CD8-positive, alpha-beta memory T cell (primary cell): ENCODE measurements around the gene SYT17. TPM values are rescaled to one million over a fixed set of nuclear protein-coding genes. Genes with fewer than 3 reads are reported as not detected.

Source experiments
- CTCF ChIA-PET: fragments of 350-600 bp; sonication (Branson Sonifier 250); formaldehyde crosslinking; loops from one replicate; lab custom pipeline; 2021; ENCODE audit warnings: antibody characterized with exemption; lab: Charles Lee
- POLR2A ChIA-PET: fragments of 350-600 bp; sonication (Branson Sonifier 250); formaldehyde crosslinking; loops from one replicate; lab custom pipeline; 2021; ENCODE audit warnings: antibody characterized with exemption; lab: Charles Lee
- DNase-seq, 5 donors: peaks; one replicate each; pipeline versions ENCODE4 v3.0.0 to v3.0.0-alpha.2; 2020 to 2022; ENCODE audit warnings: mixed read lengths in 1 of 5
- H3K27ac ChIP-seq: one replicate; pipeline ENCODE4 v1.7.0; 2013; ENCODE audit warnings: low read depth, mild to moderate bottlenecking, low read length, moderate library complexity
- H3K27me3 ChIP-seq: 2 replicates; pipeline ENCODE4 v1.7.0; 2013; ENCODE audit warnings: low read length, mild to moderate bottlenecking; ENCODE audit not compliant: insufficient read depth, poor library complexity, severe bottlenecking
- H3K36me3 ChIP-seq: 2 replicates; pipeline ENCODE4 v1.7.0; 2013; ENCODE audit warnings: mild to moderate bottlenecking, low read length, moderate library complexity; ENCODE audit not compliant: insufficient read depth
- H3K4me1 ChIP-seq: 2 replicates; pipeline ENCODE4 v1.7.0; 2013; ENCODE audit warnings: mild to moderate bottlenecking, low read length, moderate library complexity; ENCODE audit not compliant: insufficient read depth
- H3K4me3 ChIP-seq: 2 replicates; pipeline ENCODE4 v1.7.0; 2013; ENCODE audit warnings: mild to moderate bottlenecking, low read length
- H3K9me3 ChIP-seq: 2 replicates; pipeline ENCODE4 v1.7.0; 2013; ENCODE audit warnings: mild to moderate bottlenecking, low read length
- H3K27ac Mint-ChIP-seq, 8 donors: one replicate each; pipeline ENCODE4 v1.8.0; 2020 to 2021; ENCODE audit warnings: mixed read lengths in 8 of 8, mild to moderate bottlenecking in 6 of 8, inconsistent platforms in 3 of 8, moderate library complexity in 3 of 8
- H3K27me3 Mint-ChIP-seq, 2 donors: one replicate each; pipeline ENCODE4 v1.8.0; 2020 to 2021; ENCODE audit warnings: mixed read lengths in 2 of 2, mild to moderate bottlenecking in 1 of 2, moderate library complexity in 1 of 2
- H3K36me3 Mint-ChIP-seq, 3 donors: one replicate each; pipeline ENCODE4 v1.8.0; 2020 to 2021; ENCODE audit warnings: mixed read lengths in 3 of 3, inconsistent platforms in 1 of 3, mild to moderate bottlenecking in 1 of 3
- H3K4me1 Mint-ChIP-seq, 3 donors: one replicate each; pipeline ENCODE4 v1.8.0; 2020 to 2021; ENCODE audit warnings: mixed read lengths in 3 of 3, inconsistent platforms in 1 of 3, mild to moderate bottlenecking in 1 of 3
- H3K4me3 Mint-ChIP-seq, 7 donors: one replicate each; pipeline ENCODE4 v1.8.0; 2020 to 2021; ENCODE audit warnings: mixed read lengths in 7 of 7, mild to moderate bottlenecking in 6 of 7, moderate library complexity in 4 of 7, inconsistent platforms in 2 of 7
- H3K9me3 Mint-ChIP-seq, 5 donors: one replicate each; pipeline ENCODE4 v1.8.0; 2020 to 2022; ENCODE audit warnings: mixed read lengths in 5 of 5, mild to moderate bottlenecking in 3 of 5, moderate library complexity in 2 of 5, inconsistent platforms in 1 of 5
- polyA plus RNA-seq: library from polyadenylated mRNA; unstranded; fragments of 300-500 nt; fragmentation: Illumina TruSeq; gene quantifications from one replicate; pipeline ENCODE4 v1.2.3, GENCODE V29; 2021
- total RNA-seq, 2 experiments: library from RNA; stranded (reverse); gene quantifications; one replicate each; pipeline ENCODE4 v1.2.3, GENCODE V29; 2021

The SYT17 gene
- total and polyA plus RNA-seq, 3 experiments from 2014 or later: not detected

- no peaks in the 10 kb centered on the region for H3K4me1 ChIP-seq
- no peaks in the 10 kb centered on the region for H3K4me1 Mint-ChIP-seq
- ChIA-PET CTCF (no interaction called here), POLR2A (no interaction called here)
- no peak overlapping the region for H3K27ac Mint-ChIP-seq
- H3K36me3 Mint-ChIP-seq: no peaks in the 10 kb centered on the region
- H3K27ac ChIP-seq: no peak overlapping the region
- no peak overlapping the region for H3K4me3 Mint-ChIP-seq
- no peaks in the 10 kb centered on the region for H3K27me3 ChIP-seq
- H3K36me3 ChIP-seq: no peaks in the 10 kb centered on the region
- no peak overlapping the region for H3K4me3 ChIP-seq
- no peaks in the 10 kb centered on the region for H3K9me3 ChIP-seq
- H3K27me3 Mint-ChIP-seq: peaks cover 2 to 3% of the 10 kb centered on the region in 2 donors
- no peak for DNase-seq
- peaks cover 5 to 11% (median 9%) of the 10 kb centered on the region in 5 donors for H3K9me3 Mint-ChIP-seq
Observed at GRCh38 chr16:19240494-19240893, 72.5 kb downstream of the SYT17 start.

DNA sequence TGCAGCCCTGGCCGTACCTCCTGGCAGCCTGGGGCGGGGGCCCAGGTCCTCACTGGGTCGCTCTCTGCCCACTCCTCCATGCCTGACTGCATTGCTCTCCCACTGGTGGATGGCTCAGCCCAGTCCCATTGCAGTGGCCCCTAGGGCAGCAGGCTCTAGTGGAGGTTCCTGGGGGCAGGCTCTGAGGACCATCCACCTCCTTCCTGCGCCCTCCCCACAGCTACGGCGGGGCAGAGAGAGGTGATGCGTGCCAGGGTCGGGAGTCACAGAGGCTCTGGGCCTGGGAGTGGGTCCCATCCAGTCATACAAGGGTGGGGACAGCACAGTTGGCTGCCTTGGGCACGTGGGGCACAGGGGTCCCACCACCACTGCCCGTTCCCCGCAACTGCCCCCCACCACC, 73.5 kb downstream of the SYT17 start:
- H3K4me3 Mint-ChIP-seq: no peak overlapping the region
- H3K27ac ChIP-seq: no peak overlapping the region
- no peaks in the 10 kb centered on the region for H3K27me3 ChIP-seq
- no peaks in the 10 kb centered on the region for H3K36me3 Mint-ChIP-seq
- no peak overlapping the region for H3K27ac Mint-ChIP-seq
- ChIA-PET CTCF (no interaction called here), POLR2A (no interaction called here)
- no peaks in the 10 kb centered on the region for H3K4me1 Mint-ChIP-seq
- H3K9me3 ChIP-seq: no peaks in the 10 kb centered on the region
- peaks cover 1 to 3% (median 3%) of the 10 kb centered on the region in 5 donors for H3K9me3 Mint-ChIP-seq
- H3K4me1 ChIP-seq: no peaks in the 10 kb centered on the region
- H3K36me3 ChIP-seq: no peaks in the 10 kb centered on the region
- H3K27me3 Mint-ChIP-seq: peaks cover 2 to 3% of the 10 kb centered on the region in 2 donors
- DNase-seq: no peak
- H3K4me3 ChIP-seq: no peak overlapping the region

DNA sequence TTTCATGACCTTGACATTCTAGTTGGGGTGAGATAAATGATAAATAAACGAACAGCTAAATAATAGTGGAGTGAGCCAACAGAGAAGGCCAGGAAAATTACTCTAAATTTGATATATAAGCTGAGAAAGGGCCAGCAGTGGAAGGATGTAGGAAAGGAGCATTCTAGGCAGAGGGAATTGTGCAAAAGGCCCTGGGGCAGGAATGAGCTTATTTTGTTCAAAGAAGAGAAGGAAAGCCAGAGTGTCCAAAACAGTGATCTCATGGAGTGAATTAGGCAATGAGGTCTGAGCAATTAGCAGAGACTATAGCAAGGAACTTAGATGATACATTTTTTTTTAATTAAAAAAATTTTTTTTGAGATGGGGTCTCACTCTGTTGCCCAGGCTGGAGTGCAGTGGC, 74.1 kb downstream of the SYT17 start:
- H3K36me3 Mint-ChIP-seq: no peaks in the 10 kb centered on the region
- Histone ChIP-seq H3K4me3 (no peak overlapping the region), H3K27ac (no peak overlapping the region), H3K9me3 (no peaks in the 10 kb centered on the region), H3K36me3 (no peaks in the 10 kb centered on the region), H3K27me3 (no peaks in the 10 kb centered on the region), H3K4me1 (no peaks in the 10 kb centered on the region)
- ChIA-PET POLR2A (no interaction called here), CTCF (no interaction called here)
- no peak overlapping the region for H3K27ac Mint-ChIP-seq
- no peaks in the 10 kb centered on the region for H3K4me1 Mint-ChIP-seq
- H3K9me3 Mint-ChIP-seq: peaks cover 0 to 3% (median 2%) of the 10 kb centered on the region in 5 donors
- peaks cover 3% of the 10 kb centered on the region in 2 donors for H3K27me3 Mint-ChIP-seq
- no peak overlapping the region for H3K4me3 Mint-ChIP-seq
- DNase-seq: no peak

DNA sequence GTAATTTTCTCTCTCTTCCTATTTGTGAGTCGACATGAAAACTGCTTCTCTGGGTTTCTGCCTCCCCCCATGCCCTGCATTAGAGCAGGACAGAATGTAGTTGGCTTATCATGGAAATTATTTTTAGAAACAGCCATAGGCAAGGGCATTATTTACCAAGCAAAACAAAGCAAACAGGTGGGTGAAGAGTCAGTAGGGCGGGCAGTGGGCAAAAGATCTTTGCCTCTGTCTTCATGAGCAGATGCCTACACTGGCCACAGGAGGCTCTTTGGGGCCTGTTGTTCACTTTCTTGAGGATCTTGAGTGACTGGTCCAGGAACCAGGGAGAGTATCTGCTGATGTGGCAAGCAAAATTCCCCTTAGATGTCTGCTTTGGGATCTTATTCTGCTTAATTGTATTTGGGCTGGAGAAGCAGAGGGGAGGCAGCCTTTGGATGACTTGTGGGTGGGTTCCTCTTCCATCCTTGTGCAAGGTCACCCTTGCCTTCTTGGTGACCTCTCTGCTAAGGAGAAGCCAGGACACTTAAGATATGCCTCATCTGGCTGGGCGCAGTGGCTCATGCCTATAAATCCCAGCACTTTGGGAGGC, 75.0 kb downstream of the SYT17 start:
- H3K36me3 Mint-ChIP-seq: no peaks in the 10 kb centered on the region
- Histone ChIP-seq H3K36me3 (no peaks in the 10 kb centered on the region), H3K27ac (no peak overlapping the region), H3K27me3 (no peaks in the 10 kb centered on the region), H3K4me3 (no peak overlapping the region), H3K9me3 (no peaks in the 10 kb centered on the region), H3K4me1 (no peaks in the 10 kb centered on the region)
- CTCF ChIA-PET: no interaction called here
- H3K9me3 Mint-ChIP-seq: peaks cover 0 to 3% (median 0%) of the 10 kb centered on the region in 5 donors
- peaks cover 3% of the 10 kb centered on the region in 2 donors for H3K27me3 Mint-ChIP-seq
- no peaks in the 10 kb centered on the region for H3K4me1 Mint-ChIP-seq
- POLR2A ChIA-PET: no interaction called here
- H3K4me3 Mint-ChIP-seq: no peak overlapping the region
- no peak for DNase-seq
- H3K27ac Mint-ChIP-seq: no peak overlapping the region

GRCh38 chr16:19245326-19245925, 77.4 kb downstream of the SYT17 start:
- no peaks in the 10 kb centered on the region for H3K9me3 ChIP-seq
- H3K27ac Mint-ChIP-seq: no peak overlapping the region
- H3K36me3 Mint-ChIP-seq: no peaks in the 10 kb centered on the region
- no peaks in the 10 kb centered on the region for H3K36me3 ChIP-seq
- peaks cover 3% of the 10 kb centered on the region in 2 donors for H3K27me3 Mint-ChIP-seq
- H3K27me3 ChIP-seq: no peaks in the 10 kb centered on the region
- no peak for DNase-seq
- H3K4me3 ChIP-seq: no peak overlapping the region
- no peak overlapping the region for H3K27ac ChIP-seq
- H3K4me1 Mint-ChIP-seq: no peaks in the 10 kb centered on the region
- ChIA-PET CTCF (no interaction called here), POLR2A (no interaction called here)
- H3K4me3 Mint-ChIP-seq: no peak overlapping the region
- H3K4me1 ChIP-seq: no peaks in the 10 kb centered on the region
- H3K9me3 Mint-ChIP-seq: peaks cover 0 to 3% (median 0%) of the 10 kb centered on the region in 5 donors

GRCh38 chr16:19252904-19253303, 84.9 kb downstream of the SYT17 start:
- Mint-ChIP-seq H3K4me3 (no peak overlapping the region), H3K9me3 (no peaks in the 10 kb centered on the region), H3K36me3 (no peaks in the 10 kb centered on the region), H3K4me1 (no peaks in the 10 kb centered on the region), H3K27me3 (peaks cover 4 to 15% of the 10 kb centered on the region in 2 donors), H3K27ac (no peak overlapping the region)
- Histone ChIP-seq H3K27me3 (no peaks in the 10 kb centered on the region), H3K36me3 (no peaks in the 10 kb centered on the region), H3K4me1 (no peaks in the 10 kb centered on the region), H3K4me3 (no peak overlapping the region), H3K27ac (no peak overlapping the region), H3K9me3 (no peaks in the 10 kb centered on the region)
- POLR2A ChIA-PET: no interaction called here
- DNase-seq: no peak
- CTCF ChIA-PET: no interaction called here

DNA sequence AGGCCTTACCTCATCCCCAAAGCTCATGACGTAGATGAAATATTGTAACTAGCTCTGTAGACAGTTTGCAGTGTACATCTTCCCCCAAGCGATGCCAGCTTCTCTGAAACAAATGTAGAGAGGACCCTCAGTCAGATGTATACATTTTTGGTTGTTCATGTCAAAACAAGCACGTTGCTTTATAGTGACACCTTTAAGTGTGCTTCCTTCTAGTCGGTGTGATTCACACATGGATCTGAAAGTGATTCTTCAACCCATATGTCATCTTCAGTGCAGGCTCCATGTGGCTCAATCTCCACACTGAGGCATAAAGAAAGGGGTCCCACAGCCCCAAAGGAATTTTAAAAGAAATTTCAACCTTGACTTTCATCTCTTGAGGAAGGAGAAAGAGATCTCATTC, 86.6 kb downstream of the SYT17 start:
- H3K9me3 ChIP-seq: no peaks in the 10 kb centered on the region
- no peak overlapping the region for H3K27ac ChIP-seq
- DNase-seq: no peak
- no peak overlapping the region for H3K4me3 ChIP-seq
- no peaks in the 10 kb centered on the region for H3K9me3 Mint-ChIP-seq
- H3K36me3 ChIP-seq: no peaks in the 10 kb centered on the region
- no peaks in the 10 kb centered on the region for H3K4me1 Mint-ChIP-seq
- no peaks in the 10 kb centered on the region for H3K36me3 Mint-ChIP-seq
- CTCF ChIA-PET: no interaction called here
- POLR2A ChIA-PET: no interaction called here
- no peaks in the 10 kb centered on the region for H3K27me3 ChIP-seq
- no peaks in the 10 kb centered on the region for H3K4me1 ChIP-seq
- peaks cover 7 to 22% of the 10 kb centered on the region in 2 donors for H3K27me3 Mint-ChIP-seq
- H3K4me3 Mint-ChIP-seq: no peak overlapping the region
- no peak overlapping the region for H3K27ac Mint-ChIP-seq

GRCh38 chr16:19264123-19264673, 96.2 kb downstream of the SYT17 start:
- Mint-ChIP-seq H3K27ac (no peak overlapping the region), H3K36me3 (no peaks in the 10 kb centered on the region), H3K4me3 (no peak overlapping the region), H3K9me3 (peaks cover 4 to 15% (median 7%) of the 10 kb centered on the region in 5 donors), H3K4me1 (no peaks in the 10 kb centered on the region), H3K27me3 (peaks cover 0 to 3% of the 10 kb centered on the region in 2 donors)
- Histone ChIP-seq H3K27me3 (no peaks in the 10 kb centered on the region), H3K4me3 (no peak overlapping the region), H3K9me3 (no peaks in the 10 kb centered on the region), H3K27ac (no peak overlapping the region), H3K4me1 (no peaks in the 10 kb centered on the region), H3K36me3 (no peaks in the 10 kb centered on the region)
- ChIA-PET CTCF (no interaction called here), POLR2A (no interaction called here)
- DNase-seq: no peak
